ENCODE measurements around the gene OSBPL5.

Gene OSBPL5

DNA sequence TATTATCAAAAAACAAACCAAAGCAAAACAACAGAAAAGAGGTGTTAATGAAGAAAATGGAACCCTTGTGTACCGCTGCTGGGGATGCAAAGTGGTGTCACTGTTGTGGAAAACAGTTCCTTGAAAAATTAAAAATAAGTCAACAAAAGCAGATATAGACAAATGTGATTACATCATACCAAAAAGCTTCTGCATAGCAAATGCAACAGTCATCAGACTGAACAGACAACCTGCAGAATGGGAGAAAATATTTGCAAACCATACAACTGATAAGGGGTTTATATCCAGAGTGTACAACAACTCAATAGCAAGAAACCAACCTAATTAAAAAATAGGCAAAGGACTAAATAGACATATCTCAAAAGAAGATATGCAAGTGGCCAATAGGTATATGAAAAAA, 85.0 kb downstream of the OSBPL5 start:
- no peak overlapping the region for H2AFZ ChIP-seq (ENCODE audit: insufficient read depth, low read length, poor library complexity)
- no peaks in the 10 kb centered on the region for H3K79me2 ChIP-seq (ENCODE audit: control insufficient read depth, insufficient read depth, low read length, poor library complexity)
- H3K18ac ChIP-seq (ENCODE audit: low read length) = no peak overlapping the region
- WGBS (ENCODE audit: extremely low coverage, insufficient coverage, insufficient read length) = no CpG with 5 or more reads among the region's 1 CpG
- H4K8ac ChIP-seq (ENCODE audit: low read depth, low read length) = no peak overlapping the region
- H3K36me3 ChIP-seq (ENCODE audit: control insufficient read depth in 1 of 2, insufficient read depth in 2 of 2, low read length in 2 of 2) = no peaks in the 10 kb centered on the region
- DNase-seq = peak in 1 of 2 donors; percentile 67
- no peak overlapping the region for H2BK120ac ChIP-seq (ENCODE audit: insufficient read depth, low read length, poor library complexity)
- no peak overlapping the region for H3K4me2 ChIP-seq (ENCODE audit: low read length)
- H4K91ac ChIP-seq (ENCODE audit: low read depth, low read length) = no peak overlapping the region
- no peak overlapping the region for H3K9ac ChIP-seq (ENCODE audit: low read length)
- H2BK5ac ChIP-seq (ENCODE audit: low read depth, low read length, poor library complexity) = no peak overlapping the region
- no peaks in the 10 kb centered on the region for H3K4me1 ChIP-seq (ENCODE audit: control insufficient read depth in 1 of 2, insufficient read depth in 2 of 2, low read length in 2 of 2)
- no peak overlapping the region for H3K4ac ChIP-seq (ENCODE audit: low read depth, low read length)
- H3K79me1 ChIP-seq (ENCODE audit: low read length) = no peaks in the 10 kb centered on the region
- no peaks in the 10 kb centered on the region for H3K27me3 ChIP-seq (ENCODE audit: insufficient read depth, low read length)
- H3K9me3 ChIP-seq (ENCODE audit: insufficient read depth, low read depth, low read length) = peaks cover 5% of the 10 kb centered on the region
- no peak overlapping the region for H2BK12ac ChIP-seq (ENCODE audit: low read length)
- H4K12ac ChIP-seq (ENCODE audit: low read depth, low read length) = no peak overlapping the region
- no peak overlapping the region for H3K27ac ChIP-seq (ENCODE audit: low read depth, low read length)
- H2AK5ac ChIP-seq (ENCODE audit: low read length) = no peak overlapping the region
- H3K23ac ChIP-seq (ENCODE audit: low read length) = no peak overlapping the region
- no peak overlapping the region for H3K4me3 ChIP-seq (ENCODE audit: low read depth, low read length)
- no peak overlapping the region for H3K14ac ChIP-seq (ENCODE audit: low read length)

- Histone ChIP-seq H3K4ac (ENCODE audit: low read depth, low read length) (no peak overlapping the region), H2BK12ac (ENCODE audit: low read length) (no peak overlapping the region), H3K9ac (ENCODE audit: low read length) (no peak overlapping the region), H3K79me2 (ENCODE audit: control insufficient read depth, insufficient read depth, low read length, poor library complexity) (no peaks in the 10 kb centered on the region), H3K4me3 (ENCODE audit: low read depth, low read length) (no peak overlapping the region), H3K23ac (ENCODE audit: low read length) (no peak overlapping the region), H3K4me2 (ENCODE audit: low read length) (no peak overlapping the region), H3K79me1 (ENCODE audit: low read length) (no peaks in the 10 kb centered on the region), H3K14ac (ENCODE audit: low read length) (no peak overlapping the region), H3K9me3 (ENCODE audit: insufficient read depth, low read depth, low read length) (peaks cover 2% of the 10 kb centered on the region), H3K27me3 (ENCODE audit: insufficient read depth, low read length) (no peaks in the 10 kb centered on the region), H2BK120ac (ENCODE audit: insufficient read depth, low read length, poor library complexity) (no peak overlapping the region), H4K8ac (ENCODE audit: low read depth, low read length) (no peak overlapping the region), H2BK5ac (ENCODE audit: low read depth, low read length, poor library complexity) (no peak overlapping the region), H2AK5ac (ENCODE audit: low read length) (no peak overlapping the region), H3K4me1 (ENCODE audit: control insufficient read depth in 1 of 2, insufficient read depth in 2 of 2, low read length in 2 of 2) (no peaks in the 10 kb centered on the region), H3K36me3 (ENCODE audit: control insufficient read depth in 1 of 2, insufficient read depth in 2 of 2, low read length in 2 of 2) (no peaks in the 10 kb centered on the region), H4K12ac (ENCODE audit: low read depth, low read length) (no peak overlapping the region), H3K18ac (ENCODE audit: low read length) (no peak overlapping the region), H4K91ac (ENCODE audit: low read depth, low read length) (no peak overlapping the region), H2AFZ (ENCODE audit: insufficient read depth, low read length, poor library complexity) (no peak overlapping the region), H3K27ac (ENCODE audit: low read depth, low read length) (no peak overlapping the region)
- no CpG with 5 or more reads among the region's 16 CpGs for WGBS (ENCODE audit: extremely low coverage, insufficient coverage, insufficient read length)
- no peak for DNase-seq
Observed at GRCh38 chr11:3077846-3078440, 87.2 kb downstream of the OSBPL5 start.

GRCh38 chr11:3077189-3077836, 87.8 kb downstream of the OSBPL5 start:
- no peaks in the 10 kb centered on the region for H3K4me1 ChIP-seq (ENCODE audit: control insufficient read depth in 1 of 2, insufficient read depth in 2 of 2, low read length in 2 of 2)

DNA sequence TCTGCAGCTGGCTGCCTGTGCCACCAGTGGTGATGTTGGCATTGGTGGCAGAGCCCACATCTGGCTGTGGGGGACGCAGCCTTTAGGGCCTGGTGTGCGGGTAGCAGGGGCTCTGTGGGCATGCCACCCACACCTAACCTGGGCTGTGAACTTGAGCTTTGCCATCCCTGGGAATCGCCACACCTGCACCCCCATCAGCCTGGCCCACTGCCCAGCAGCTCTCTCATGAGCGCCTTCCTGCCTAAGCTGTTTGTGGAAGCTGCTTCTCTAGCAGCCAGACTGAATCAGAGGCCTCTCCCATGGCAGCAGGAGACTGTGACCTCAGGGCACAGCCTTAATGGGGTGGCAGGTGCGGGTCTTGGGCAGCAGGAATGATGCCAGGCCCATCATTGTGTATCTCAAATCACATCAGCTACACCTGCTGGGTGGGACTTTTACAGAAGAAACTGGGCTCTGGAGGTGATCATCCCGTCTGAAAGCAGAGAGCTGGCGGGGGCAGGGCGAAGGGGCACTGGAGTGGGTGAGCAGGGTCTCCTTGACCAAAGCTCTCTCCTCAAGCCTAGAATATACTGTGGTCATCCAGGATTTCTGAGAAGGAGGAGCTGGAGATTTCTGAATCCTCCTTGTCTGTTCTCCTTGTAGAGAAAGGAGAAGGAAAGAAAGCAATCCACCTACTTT, 90.1 kb downstream of the OSBPL5 start:
- no peak overlapping the region for H3K9ac ChIP-seq (ENCODE audit: low read length)
- no peak overlapping the region for H3K18ac ChIP-seq (ENCODE audit: low read length)
- no peak overlapping the region for H2AFZ ChIP-seq (ENCODE audit: insufficient read depth, low read length, poor library complexity)
- no peak overlapping the region for H3K27ac ChIP-seq (ENCODE audit: low read depth, low read length)
- H2AK5ac ChIP-seq (ENCODE audit: low read length) = no peak overlapping the region
- no peak overlapping the region for H3K4me3 ChIP-seq (ENCODE audit: low read depth, low read length)
- H2BK12ac ChIP-seq (ENCODE audit: low read length) = no peak overlapping the region
- no peak overlapping the region for H4K8ac ChIP-seq (ENCODE audit: low read depth, low read length)
- H3K79me1 ChIP-seq (ENCODE audit: low read length) = no peaks in the 10 kb centered on the region
- H3K14ac ChIP-seq (ENCODE audit: low read length) = no peak overlapping the region
- no peak overlapping the region for H2BK5ac ChIP-seq (ENCODE audit: low read depth, low read length, poor library complexity)
- H3K23ac ChIP-seq (ENCODE audit: low read length) = no peak overlapping the region
- H3K36me3 ChIP-seq (ENCODE audit: control insufficient read depth in 1 of 2, insufficient read depth in 2 of 2, low read length in 2 of 2) = no peaks in the 10 kb centered on the region
- no peaks in the 10 kb centered on the region for H3K79me2 ChIP-seq (ENCODE audit: control insufficient read depth, insufficient read depth, low read length, poor library complexity)
- H3K9me3 ChIP-seq (ENCODE audit: insufficient read depth, low read depth, low read length) = peaks cover 2% of the 10 kb centered on the region
- no peak overlapping the region for H3K4me2 ChIP-seq (ENCODE audit: low read length)
- no CpG with 5 or more reads among the region's 8 CpGs for WGBS (ENCODE audit: extremely low coverage, insufficient coverage, insufficient read length)
- no peaks in the 10 kb centered on the region for H3K4me1 ChIP-seq (ENCODE audit: control insufficient read depth in 1 of 2, insufficient read depth in 2 of 2, low read length in 2 of 2)
- H3K4ac ChIP-seq (ENCODE audit: low read depth, low read length) = no peak overlapping the region
- no peaks in the 10 kb centered on the region for H3K27me3 ChIP-seq (ENCODE audit: insufficient read depth, low read length)
- H2BK120ac ChIP-seq (ENCODE audit: insufficient read depth, low read length, poor library complexity) = no peak overlapping the region
- no peak for DNase-seq
- H4K12ac ChIP-seq (ENCODE audit: low read depth, low read length) = no peak overlapping the region
- H4K91ac ChIP-seq (ENCODE audit: low read depth, low read length) = no peak overlapping the region

More at GRCh38 chr11:3077189-3077836, 87.8 kb downstream of the OSBPL5 start:
- Histone ChIP-seq H2BK120ac (ENCODE audit: insufficient read depth, low read length, poor library complexity) (no peak overlapping the region), H2AK5ac (ENCODE audit: low read length) (no peak overlapping the region), H3K18ac (ENCODE audit: low read length) (no peak overlapping the region), H3K14ac (ENCODE audit: low read length) (no peak overlapping the region), H2BK5ac (ENCODE audit: low read depth, low read length, poor library complexity) (no peak overlapping the region), H3K36me3 (ENCODE audit: control insufficient read depth in 1 of 2, insufficient read depth in 2 of 2, low read length in 2 of 2) (no peaks in the 10 kb centered on the region), H3K4me2 (ENCODE audit: low read length) (no peak overlapping the region), H2AFZ (ENCODE audit: insufficient read depth, low read length, poor library complexity) (no peak overlapping the region), H4K91ac (ENCODE audit: low read depth, low read length) (no peak overlapping the region), H3K27ac (ENCODE audit: low read depth, low read length) (no peak overlapping the region), H3K23ac (ENCODE audit: low read length) (no peak overlapping the region), H2BK12ac (ENCODE audit: low read length) (no peak overlapping the region), H3K4me3 (ENCODE audit: low read depth, low read length) (no peak overlapping the region), H3K27me3 (ENCODE audit: insufficient read depth, low read length) (no peaks in the 10 kb centered on the region), H3K4ac (ENCODE audit: low read depth, low read length) (no peak overlapping the region), H3K9me3 (ENCODE audit: insufficient read depth, low read depth, low read length) (peaks cover 2% of the 10 kb centered on the region), H4K8ac (ENCODE audit: low read depth, low read length) (no peak overlapping the region), H3K79me1 (ENCODE audit: low read length) (no peaks in the 10 kb centered on the region), H4K12ac (ENCODE audit: low read depth, low read length) (no peak overlapping the region), H3K79me2 (ENCODE audit: control insufficient read depth, insufficient read depth, low read length, poor library complexity) (no peaks in the 10 kb centered on the region), H3K9ac (ENCODE audit: low read length) (no peak overlapping the region)
- DNase-seq = no peak
- WGBS (ENCODE audit: extremely low coverage, insufficient coverage, insufficient read length) = no CpG with 5 or more reads among the region's 11 CpGs
